NCI-H146 treated with DMSO at 0.1 percent for 48 hours (cell line): Measurements from ENCODE around the gene RNF225.
A peak's percentile ranks its signal among the peaks of the same experiment; 100 is the strongest.
"Not testable (repeated sequence)": the region's sequence is repeated elsewhere in the genome, so short reads cannot be mapped to it uniquely, and the experiment has no call there.

Experiments
- DNase-seq: peaks from one replicate; lab custom pipeline; 2025; ENCODE audit not compliant: unreplicated experiment; lab: John Stamatoyannopoulos, UW

The RNF225 gene

DNA sequence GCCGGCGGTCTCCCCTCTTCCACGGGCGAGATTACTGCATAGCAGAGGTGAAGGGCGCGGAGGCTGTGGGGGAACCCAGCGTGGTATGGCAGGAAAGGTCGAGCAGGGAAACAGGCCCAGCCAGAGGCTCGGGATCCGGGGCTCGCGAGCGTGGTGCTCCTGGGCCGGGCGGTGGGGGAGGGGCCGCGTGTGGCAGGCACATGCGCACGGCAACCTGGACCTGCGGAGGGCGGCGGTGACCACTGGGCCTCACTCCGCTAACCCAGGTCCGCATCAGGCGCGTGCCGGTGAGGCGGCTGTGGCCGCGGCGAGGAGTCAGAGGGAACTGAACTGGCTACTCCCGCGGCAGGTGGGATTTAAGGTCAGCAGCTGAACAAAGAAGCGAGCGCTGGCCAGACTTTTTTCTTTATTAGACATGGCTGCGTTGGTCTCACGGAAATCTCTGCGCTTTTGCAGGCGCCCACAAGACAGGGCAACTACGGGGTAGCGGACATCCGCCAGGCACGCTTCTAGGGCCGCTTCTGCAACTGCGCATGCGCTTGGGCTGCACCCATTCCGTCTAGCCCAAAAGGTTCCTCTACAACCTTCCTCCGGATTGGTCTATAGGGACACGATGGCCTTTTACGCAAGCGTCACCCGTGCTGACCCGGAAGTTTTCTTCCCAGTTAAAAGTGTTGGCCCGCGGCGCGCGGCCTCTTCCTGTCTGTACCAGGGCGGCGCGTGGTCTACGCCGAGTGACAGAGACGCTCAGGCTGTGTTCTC is 8.7 kb upstream of the RNF225 start, which contains the start of gene RPS5:
RPS5 (plus strand) TSS at position 694 of the 762 bp plus-strand sequence. CDS start 869 bp downstream, outside the sequence.
- DNase-seq: peak; percentile 98

- no peak for DNase-seq
Measured at GRCh38 chr19:58387338-58388174, 7.9 kb upstream of the RNF225 start.

DNA sequence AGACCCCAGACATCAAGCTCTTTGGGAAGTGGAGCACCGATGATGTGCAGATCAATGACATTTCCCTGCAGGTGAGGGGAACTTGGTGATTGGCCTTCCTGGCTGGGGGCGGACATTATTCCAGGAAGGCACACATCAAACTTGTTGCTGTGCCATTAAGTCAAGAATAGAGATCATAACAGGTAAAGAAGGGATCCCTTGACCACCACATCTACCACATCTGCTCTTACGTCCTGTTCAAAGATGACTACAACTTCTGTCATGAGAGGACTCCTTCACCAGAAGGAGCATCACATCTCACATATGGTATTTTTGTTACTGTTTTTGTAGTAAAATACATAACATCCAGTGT is 7.3 kb upstream of the RNF225 start:
- no peak for DNase-seq

- no peak for DNase-seq
Measured at GRCh38 chr19:58392945-58393724, 2.3 kb upstream of the RNF225 start.

- DNase-seq: no peak
Measured at GRCh38 chr19:58393725-58394033, 1.8 kb upstream of the RNF225 start.

DNA sequence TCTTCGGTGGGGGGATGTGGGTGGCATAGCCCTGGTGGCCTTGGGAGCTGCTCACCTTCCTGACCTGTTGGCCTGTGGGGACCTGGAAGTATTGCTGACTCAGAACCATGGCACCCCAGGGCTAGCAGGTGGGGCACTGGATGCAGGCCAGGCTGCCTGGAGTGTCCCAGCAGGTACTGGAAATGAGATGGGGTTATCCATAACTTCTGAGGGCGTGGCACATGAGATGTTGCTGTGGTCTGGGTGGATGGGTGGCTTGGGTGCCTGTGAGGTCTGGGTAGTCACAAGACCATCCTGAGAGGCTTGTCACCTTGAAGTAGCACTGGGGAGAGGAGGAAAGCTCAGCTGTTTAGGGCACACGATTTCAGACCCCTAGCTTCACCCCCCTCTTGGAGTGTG is 636 bp upstream of the RNF225 start:
- DNase-seq: no peak

- DNase-seq: no peak
Measured at GRCh38 chr19:58395979-58396627, 647 bp downstream of the RNF225 start.

GRCh38 chr19:58396691-58397532 is 1.5 kb downstream of the RNF225 start:
- no peak for DNase-seq

DNA sequence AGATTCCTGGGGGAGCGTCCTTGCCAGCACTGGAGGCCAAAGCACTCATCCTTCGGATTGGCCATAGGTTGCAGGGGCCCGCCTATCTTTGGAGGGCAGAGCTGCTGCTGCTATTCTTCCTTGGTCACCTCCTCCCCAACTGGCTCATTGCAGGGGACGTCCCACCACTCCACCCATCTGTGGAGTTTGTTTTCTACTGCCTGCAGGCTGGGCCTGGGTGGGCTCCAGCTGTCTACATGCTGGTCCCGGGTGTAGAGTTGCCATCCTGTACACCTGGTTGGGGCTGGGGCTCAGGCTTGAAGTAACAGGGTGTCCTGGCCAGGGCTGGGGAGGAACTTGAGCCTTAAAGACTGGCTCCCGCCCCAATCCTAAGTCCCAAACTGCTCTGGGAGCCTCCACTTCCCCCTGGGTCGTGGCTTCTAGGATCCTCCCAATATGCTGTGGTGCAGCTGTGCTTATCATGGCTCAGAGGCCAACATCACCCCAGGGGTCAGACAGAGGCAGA is 2.1 kb downstream of the RNF225 start:
- DNase-seq: no peak

GRCh38 chr19:58398087-58398486 is 2.6 kb downstream of the RNF225 start:
- DNase-seq: no peak

GRCh38 chr19:58398545-58398944 is 3.1 kb downstream of the RNF225 start:
- no peak for DNase-seq

DNA sequence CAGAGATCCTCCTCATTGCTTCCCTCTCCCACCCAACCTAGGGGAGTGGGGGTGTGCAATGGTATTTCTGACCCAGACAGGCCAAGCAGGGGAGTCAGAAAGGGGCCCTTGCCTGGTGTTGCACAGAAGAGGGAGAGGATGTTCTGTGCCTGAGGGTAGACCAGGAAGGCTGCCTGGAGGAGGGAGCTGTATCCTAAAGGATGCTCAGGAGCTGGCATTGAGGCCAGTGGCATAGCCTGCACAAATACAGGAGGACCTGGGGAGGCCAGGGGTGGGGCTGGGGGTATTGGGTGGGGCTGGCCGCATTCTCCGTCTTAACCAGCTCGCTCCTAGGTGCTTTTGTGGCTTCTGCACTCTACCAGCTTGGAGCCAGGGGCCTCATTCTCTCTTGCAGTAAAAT is 4.4 kb downstream of the RNF225 start:
- no peak for DNase-seq

DNA sequence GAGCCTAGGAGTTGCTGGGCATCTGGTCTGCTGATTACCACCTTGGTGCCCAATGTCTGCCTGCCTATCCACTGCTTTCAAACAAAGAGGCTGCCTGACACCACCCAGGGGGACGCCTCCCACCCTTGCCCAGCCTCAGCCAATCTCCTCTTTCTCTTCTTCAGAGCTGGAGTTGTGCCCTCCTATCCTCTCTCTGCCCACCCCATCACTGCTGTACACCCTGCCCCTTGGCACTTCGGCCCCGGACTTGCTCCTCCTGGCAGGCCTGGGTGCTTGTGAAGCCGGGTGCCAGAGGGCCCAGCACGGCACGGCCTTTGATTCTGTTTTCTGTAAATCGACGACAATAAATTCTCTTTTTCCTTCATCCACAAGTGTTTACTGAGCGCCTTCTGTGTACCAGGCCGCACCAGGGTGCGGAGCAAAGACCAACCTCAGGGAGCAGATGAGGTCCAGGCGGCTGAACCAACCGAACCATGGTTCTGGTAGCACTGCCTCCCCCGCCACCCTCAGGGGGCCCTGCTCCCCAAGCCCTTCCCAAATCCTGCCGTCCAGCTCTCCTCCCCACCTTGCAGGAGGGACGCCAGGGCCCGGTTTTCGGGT is 5.0 kb downstream of the RNF225 start:
- no peak for DNase-seq

GRCh38 chr19:58400916-58401839 is 5.7 kb downstream of the RNF225 start:
- peak; percentile 97 for DNase-seq

- DNase-seq: no peak
Measured at GRCh38 chr19:58401840-58402421, 6.5 kb downstream of the RNF225 start.

GRCh38 chr19:58403920-58404478 is 8.5 kb downstream of the RNF225 start:
- not testable (repeated sequence) for DNase-seq

GRCh38 chr19:58406818-58407657 is 11.6 kb downstream of the RNF225 start:
- DNase-seq: no peak
